Neural progenitor cell (in vitro differentiated cells): Measurements from ENCODE around the gene NUMB. TPM values are rescaled to one million over a fixed set of nuclear protein-coding genes. Genes with fewer than 3 reads are reported as not detected.
A peak's percentile ranks its signal among the peaks of the same experiment; 100 is the strongest.

ENCODE experiments used
- DNase-seq: peaks from one replicate; pipeline ENCODE4 v3.0.0-alpha.2; 2016; ENCODE audit warnings: low spot score
- H2AFZ ChIP-seq: fragments of 200-600 bp; sonication (generic); replicated peaks from 2 replicates; pipeline ENCODE4 v1.6.1; 2016; ENCODE audit warnings: antibody characterized with exemption
- H3F3A ChIP-seq: fragments of 200-600 bp; sonication (generic); 2 replicates; pipeline ENCODE4 v1.6.1; 2016; ENCODE audit warnings: antibody characterized with exemption, low read depth
- H3K27ac ChIP-seq: fragments of 200-600 bp; sonication (generic); 2 replicates; pipeline ENCODE4 v1.5.1; 2016; ENCODE audit warnings: mild to moderate bottlenecking
- H3K27me3 ChIP-seq: fragments of 200-600 bp; sonication (generic); 2 replicates; pipeline ENCODE4 v1.6.1; 2016; ENCODE audit warnings: mild to moderate bottlenecking, moderate library complexity
- H3K36me3 ChIP-seq: fragments of 200-600 bp; sonication (generic); 2 replicates; pipeline ENCODE4 v1.5.1; 2016
- H3K4me1 ChIP-seq: fragments of 200-600 bp; sonication (generic); 2 replicates; pipeline ENCODE4 v1.6.1; 2016; ENCODE audit warnings: mixed run types
- H3K4me2 ChIP-seq: fragments of 200-600 bp; sonication (generic); 2 replicates; pipeline ENCODE4 v1.6.1; 2016
- H3K4me3 ChIP-seq: fragments of 200-600 bp; sonication (generic); 2 replicates; pipeline ENCODE4 v1.5.1; 2016
- H3K79me2 ChIP-seq: fragments of 200-600 bp; sonication (generic); 2 replicates; pipeline ENCODE4 v1.6.1; 2016; ENCODE audit warnings: low read depth
- H3K9ac ChIP-seq: fragments of 200-600 bp; sonication (generic); 2 replicates; pipeline ENCODE4 v1.6.1; 2016
- H3K9me3 ChIP-seq: fragments of 200-600 bp; sonication (generic); 2 replicates; pipeline ENCODE4 v1.5.1; 2016; ENCODE audit warnings: low read depth
- H4K20me1 ChIP-seq: fragments of 200-600 bp; sonication (generic); 2 replicates; pipeline ENCODE4 v1.6.1; 2016; ENCODE audit warnings: low read depth
- H3K27ac Mint-ChIP-seq: 3 replicates; pipeline ENCODE4 v1.8.0; 2021; ENCODE audit warnings: mixed read lengths
- H3K27me3 Mint-ChIP-seq: 2 replicates; pipeline ENCODE4 v1.8.0; 2022; ENCODE audit warnings: low read depth, mild to moderate bottlenecking, inconsistent platforms, moderate library complexity, mixed read lengths; ENCODE audit not compliant: insufficient read depth
- H3K36me3 Mint-ChIP-seq: 3 replicates; pipeline ENCODE4 v1.8.0; 2021; ENCODE audit warnings: mixed read lengths
- H3K4me1 Mint-ChIP-seq: 3 replicates; pipeline ENCODE4 v1.8.0; 2021; ENCODE audit warnings: mixed read lengths
- H3K4me3 Mint-ChIP-seq: 3 replicates; pipeline ENCODE4 v1.8.0; 2021; ENCODE audit warnings: mild to moderate bottlenecking, moderate library complexity, mixed read lengths
- H3K9me3 Mint-ChIP-seq: 3 replicates; pipeline ENCODE4 v1.8.0; 2020; ENCODE audit warnings: mixed read lengths
- EZH2 ChIP-seq: fragments of 200-600 bp; sonication (generic); IDR thresholded peaks from 2 replicates; pipeline ENCODE4 v1.6.1; 2017; ENCODE audit warnings: antibody characterized with exemption, mild to moderate bottlenecking, moderate library complexity
- EZH2phosphoT487 ChIP-seq: fragments of 200-600 bp; sonication (generic); IDR thresholded peaks from 2 replicates; pipeline ENCODE4 v1.6.1; 2017; ENCODE audit warnings: antibody characterized with exemption
- total RNA-seq: library from RNA; depleted of rRNA; stranded (reverse); fragments of >200 nt; gene quantifications from 2 replicates; pipeline ENCODE4 v1.2.3, GENCODE V29; 2015; ENCODE audit warnings: low replicate concordance
- TF ChIP-seq, protein P1 (sequence below): fragments of 200-600 bp; sonication (generic); IDR thresholded peaks from 2 replicates; pipeline ENCODE4 v1.5.1; 2017; ENCODE audit warnings: antibody characterized with exemption, mild to moderate bottlenecking

Gene NUMB
- total RNA-seq, 1 donor from 2014 or later: 37.2 TPM

DNA sequence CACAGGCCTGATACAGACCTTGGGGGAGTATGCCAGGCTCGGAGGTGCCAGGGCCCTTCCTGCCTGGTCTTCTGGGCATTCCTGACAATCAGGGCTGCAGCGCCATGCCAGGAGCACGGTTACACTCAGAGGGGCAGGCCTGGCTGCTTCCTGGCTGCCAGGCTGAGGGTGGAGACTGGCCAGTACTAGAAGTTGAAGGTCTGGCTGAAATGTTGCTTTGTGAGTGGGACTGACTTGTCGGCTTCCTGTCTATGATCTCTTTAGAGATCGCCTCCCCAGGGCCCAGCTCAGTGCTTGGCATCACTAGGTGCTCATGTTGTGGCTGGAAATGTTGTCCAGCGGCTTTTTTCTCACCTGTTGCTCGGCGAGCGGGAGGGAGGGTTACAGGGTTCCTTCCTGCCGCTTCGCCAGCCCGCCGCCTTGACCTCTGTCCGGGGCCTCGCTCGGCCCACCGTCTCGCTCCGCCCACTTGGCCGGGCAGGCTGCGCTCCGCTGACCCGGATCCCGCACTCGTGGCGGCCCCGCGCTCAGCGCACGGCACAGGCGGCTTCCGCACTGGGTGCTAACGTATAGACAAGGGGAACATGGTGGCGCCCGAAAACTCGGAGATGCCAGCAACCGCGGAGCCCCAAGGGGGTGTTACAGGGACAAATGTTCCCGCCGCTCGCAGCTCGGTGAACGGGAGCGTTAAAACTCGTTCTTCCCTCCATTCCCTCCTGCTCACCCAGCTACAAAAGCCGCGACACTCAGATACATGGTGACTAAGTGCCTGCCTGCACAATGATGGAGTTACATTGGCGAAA lies 188.4 kb downstream of the NUMB start:
- no peak overlapping the region for H2AFZ ChIP-seq
- no peak overlapping the region for H3K9ac ChIP-seq
- H3F3A ChIP-seq: no peaks in the 10 kb centered on the region
- H3K4me1 Mint-ChIP-seq: peaks cover 2% of the 10 kb centered on the region
- TF ChIP-seq EZH2phosphoT487: no peak
- no peak for TF ChIP-seq EZH2
- TF ChIP-seq, protein P1, sequence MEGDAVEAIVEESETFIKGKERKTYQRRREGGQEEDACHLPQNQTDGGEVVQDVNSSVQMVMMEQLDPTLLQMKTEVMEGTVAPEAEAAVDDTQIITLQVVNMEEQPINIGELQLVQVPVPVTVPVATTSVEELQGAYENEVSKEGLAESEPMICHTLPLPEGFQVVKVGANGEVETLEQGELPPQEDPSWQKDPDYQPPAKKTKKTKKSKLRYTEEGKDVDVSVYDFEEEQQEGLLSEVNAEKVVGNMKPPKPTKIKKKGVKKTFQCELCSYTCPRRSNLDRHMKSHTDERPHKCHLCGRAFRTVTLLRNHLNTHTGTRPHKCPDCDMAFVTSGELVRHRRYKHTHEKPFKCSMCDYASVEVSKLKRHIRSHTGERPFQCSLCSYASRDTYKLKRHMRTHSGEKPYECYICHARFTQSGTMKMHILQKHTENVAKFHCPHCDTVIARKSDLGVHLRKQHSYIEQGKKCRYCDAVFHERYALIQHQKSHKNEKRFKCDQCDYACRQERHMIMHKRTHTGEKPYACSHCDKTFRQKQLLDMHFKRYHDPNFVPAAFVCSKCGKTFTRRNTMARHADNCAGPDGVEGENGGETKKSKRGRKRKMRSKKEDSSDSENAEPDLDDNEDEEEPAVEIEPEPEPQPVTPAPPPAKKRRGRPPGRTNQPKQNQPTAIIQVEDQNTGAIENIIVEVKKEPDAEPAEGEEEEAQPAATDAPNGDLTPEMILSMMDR: no peak
- no peak overlapping the region for H3K27ac Mint-ChIP-seq
- peak overlapping the region; percentile 66 for H3K4me2 ChIP-seq
- peaks cover 9% of the 10 kb centered on the region for H3K27me3 Mint-ChIP-seq
- no peaks in the 10 kb centered on the region for H3K9me3 ChIP-seq
- H3K4me1 ChIP-seq: no peaks in the 10 kb centered on the region
- H3K27ac ChIP-seq: no peak overlapping the region
- H3K4me3 ChIP-seq: peak overlapping the region; percentile 38
- no peaks in the 10 kb centered on the region for H4K20me1 ChIP-seq
- no peaks in the 10 kb centered on the region for H3K79me2 ChIP-seq
- H3K36me3 Mint-ChIP-seq: peaks cover 10% of the 10 kb centered on the region
- peak; percentile 53 for DNase-seq
- H3K36me3 ChIP-seq: no peaks in the 10 kb centered on the region
- no peak overlapping the region for H3K4me3 Mint-ChIP-seq
- H3K9me3 Mint-ChIP-seq: no peaks in the 10 kb centered on the region
- peaks cover 21% of the 10 kb centered on the region for H3K27me3 ChIP-seq

- no peaks in the 10 kb centered on the region for H3K9me3 ChIP-seq
- Mint-ChIP-seq H3K27ac (no peak overlapping the region), H3K9me3 (no peaks in the 10 kb centered on the region), H3K36me3 (peaks cover 4% of the 10 kb centered on the region), H3K27me3 (peaks cover 7% of the 10 kb centered on the region), H3K4me1 (peaks cover 2% of the 10 kb centered on the region), H3K4me3 (peak overlapping the region; percentile 46)
- H4K20me1 ChIP-seq: no peaks in the 10 kb centered on the region
- H3F3A ChIP-seq: no peaks in the 10 kb centered on the region
- H3K4me1 ChIP-seq: no peaks in the 10 kb centered on the region
- H3K27me3 ChIP-seq: peaks cover 21% of the 10 kb centered on the region
- no peak overlapping the region for H3K4me2 ChIP-seq
- no peak overlapping the region for H2AFZ ChIP-seq
- no peak overlapping the region for H3K4me3 ChIP-seq
- no peak overlapping the region for H3K9ac ChIP-seq
- no peak for TF ChIP-seq EZH2
- no peak for TF ChIP-seq EZH2phosphoT487
- TF ChIP-seq, protein P1: no peak
- H3K36me3 ChIP-seq: no peaks in the 10 kb centered on the region
- no peak for DNase-seq
- no peak overlapping the region for H3K27ac ChIP-seq
- H3K79me2 ChIP-seq: no peaks in the 10 kb centered on the region
Observed at GRCh38 chr14:73267474-73267873, 190.9 kb downstream of the NUMB start.

GRCh38 chr14:73266317-73266716 lies 192.0 kb downstream of the NUMB start:
- no peak overlapping the region for H3K4me3 Mint-ChIP-seq
- Histone ChIP-seq H2AFZ (no peak overlapping the region), H3K4me1 (no peaks in the 10 kb centered on the region), H3K79me2 (no peaks in the 10 kb centered on the region), H3K4me2 (no peak overlapping the region), H3K9me3 (no peaks in the 10 kb centered on the region), H3K4me3 (no peak overlapping the region), H3K27me3 (peaks cover 21% of the 10 kb centered on the region), H3K9ac (no peak overlapping the region), H4K20me1 (no peaks in the 10 kb centered on the region), H3K36me3 (no peaks in the 10 kb centered on the region), H3K27ac (no peak overlapping the region), H3F3A (no peaks in the 10 kb centered on the region)
- no peak for DNase-seq
- H3K9me3 Mint-ChIP-seq: no peaks in the 10 kb centered on the region
- no peak overlapping the region for H3K27ac Mint-ChIP-seq
- H3K4me1 Mint-ChIP-seq: peaks cover 2% of the 10 kb centered on the region
- H3K27me3 Mint-ChIP-seq: peaks cover 7% of the 10 kb centered on the region
- TF ChIP-seq, protein P1: no peak
- TF ChIP-seq EZH2phosphoT487: no peak
- no peak for TF ChIP-seq EZH2
- H3K36me3 Mint-ChIP-seq: peaks cover 4% of the 10 kb centered on the region
